GM10847 (cell line): ENCODE data around the gene KRTAP5-1.

Experiments
- POLR2A ChIP-seq: IDR thresholded peaks from 2 replicates; pipeline ENCODE4 v1.6.1; 2011; ENCODE audit not compliant: insufficient read length; ENCODE audit errors: extremely low read depth

KRTAP5-1 gene

DNA sequence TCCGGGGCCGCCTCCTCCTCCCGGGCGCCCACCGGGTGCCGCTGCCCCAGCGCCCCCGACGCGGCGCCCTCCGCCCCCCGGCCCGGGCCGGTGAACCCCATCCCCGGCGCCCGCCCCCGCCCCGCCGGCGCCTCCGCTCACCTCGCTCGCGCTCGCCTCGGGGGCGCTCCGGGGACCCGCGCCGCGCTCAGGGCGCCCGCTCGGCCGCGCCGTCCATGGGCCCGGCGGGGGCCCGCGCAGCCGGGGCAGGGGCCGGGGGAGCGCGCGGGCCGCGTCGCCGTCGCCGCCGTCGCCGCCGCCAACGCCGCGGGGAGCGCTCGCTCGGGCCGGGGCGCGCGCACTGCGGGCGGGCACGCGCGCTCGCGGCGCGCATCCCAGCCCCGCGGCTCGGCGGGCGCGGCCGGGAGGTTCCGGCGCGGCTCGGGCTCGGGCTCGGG lies 13.3 kb downstream of the KRTAP5-1 start:
- TF ChIP-seq POLR2A, result no peak

DNA sequence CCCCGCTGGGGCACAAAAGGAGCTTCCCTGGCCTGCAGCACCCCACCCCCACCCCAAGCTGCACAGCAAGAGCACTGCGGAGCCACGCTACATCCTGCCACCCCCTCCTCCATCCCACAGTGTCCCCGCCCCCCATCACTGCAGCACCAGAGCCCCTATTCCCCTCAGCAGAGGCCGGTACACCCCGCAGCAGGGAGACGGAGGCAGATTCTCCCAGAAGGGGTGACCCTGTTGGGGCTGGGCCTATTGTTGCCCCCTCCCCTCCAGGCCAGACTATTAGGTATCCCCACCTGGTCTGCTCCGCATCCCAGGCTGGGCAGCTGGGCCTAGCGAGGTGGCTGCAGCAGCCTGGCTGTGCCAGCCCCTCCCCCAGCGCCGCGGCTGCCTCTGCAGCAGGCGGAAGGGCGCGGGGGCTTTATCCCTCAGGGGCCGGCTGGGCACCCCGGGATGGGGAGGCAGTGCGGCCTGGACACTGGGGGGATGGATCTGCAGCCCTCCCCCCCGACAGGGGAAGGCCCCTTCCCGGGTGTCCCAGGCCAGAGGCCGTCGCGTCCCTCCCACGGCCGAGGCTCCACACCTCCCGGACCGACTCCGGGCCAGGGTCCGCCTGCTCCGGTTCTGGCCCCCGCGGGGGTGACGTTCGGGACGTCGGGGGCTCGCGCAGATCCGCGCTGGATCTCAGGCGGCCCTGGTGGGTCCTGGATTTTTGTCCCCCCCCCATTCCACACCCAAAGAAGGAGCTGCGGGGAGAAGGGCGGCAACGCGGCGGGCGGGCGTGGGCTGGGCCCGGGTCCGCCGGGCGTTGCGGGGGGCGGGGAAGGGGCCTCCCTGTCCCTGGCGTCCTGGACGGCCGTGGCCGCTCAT lies 14.0 kb downstream of the KRTAP5-1 start:
- no peak for TF ChIP-seq POLR2A

DNA sequence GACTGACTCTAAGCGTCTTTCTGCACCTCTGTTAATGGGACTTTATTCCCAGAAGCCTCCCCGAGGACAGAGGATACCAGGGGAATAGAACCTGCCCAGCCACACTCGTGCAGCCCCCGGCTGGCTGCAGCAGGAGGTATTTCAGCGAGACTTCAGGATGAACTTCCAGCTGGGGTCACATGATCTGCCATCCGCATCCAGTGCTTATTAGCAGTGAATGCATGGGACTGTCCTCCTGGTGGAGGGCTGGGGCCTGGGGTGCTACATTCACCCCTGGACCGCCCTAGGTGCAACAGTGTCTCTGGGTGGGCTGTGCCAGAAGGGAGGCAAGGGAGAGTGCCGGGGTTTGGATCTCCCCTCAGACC lies 14.6 kb downstream of the KRTAP5-1 start:
- no peak for TF ChIP-seq POLR2A

DNA sequence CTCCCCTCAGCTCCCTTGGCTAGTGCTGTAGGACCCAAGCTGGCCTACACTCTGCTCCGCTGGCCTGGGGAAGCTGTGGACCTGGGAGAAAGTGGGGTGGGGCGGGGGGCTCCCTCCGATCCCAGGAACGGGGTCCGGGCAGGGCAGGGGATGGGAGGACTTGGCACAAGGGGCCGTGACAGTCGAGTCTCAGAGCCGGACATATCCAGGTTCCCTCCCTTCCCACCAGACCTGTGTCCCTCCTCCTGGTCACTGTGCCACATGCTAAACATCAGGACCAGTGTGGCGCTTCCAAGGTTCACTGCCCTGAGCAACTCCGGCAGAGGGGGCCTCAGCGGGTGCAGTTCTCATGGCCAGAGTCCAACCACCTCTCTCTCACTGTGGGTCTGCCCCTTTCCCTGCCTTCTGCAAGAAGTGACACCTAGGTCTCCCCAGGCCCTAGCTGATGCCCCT lies 15.1 kb downstream of the KRTAP5-1 start:
- no peak for TF ChIP-seq POLR2A

DNA sequence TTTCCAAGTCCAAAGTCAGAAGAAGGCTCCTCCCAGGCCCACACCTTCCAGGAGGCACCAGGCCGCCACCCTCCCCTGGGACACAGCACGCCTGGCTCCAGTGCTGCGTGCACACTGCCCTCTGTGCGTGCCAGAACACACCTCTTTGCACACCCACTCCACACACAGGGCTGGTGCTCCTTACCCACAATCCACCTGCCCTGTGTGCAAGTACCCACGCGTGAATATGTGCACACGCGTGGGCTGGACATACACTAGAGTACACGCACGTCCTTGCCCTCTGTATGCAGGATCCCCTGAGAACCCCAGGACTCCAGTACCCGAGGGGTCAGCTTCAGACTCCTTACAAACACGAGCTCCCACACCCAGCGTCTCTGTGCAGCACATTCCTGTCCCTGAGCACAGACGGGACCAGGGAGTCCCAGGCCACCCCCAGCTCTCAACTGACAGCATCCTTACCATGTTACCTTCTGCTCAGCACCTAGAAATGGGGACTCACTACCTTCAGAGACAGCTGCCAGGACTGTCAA lies 15.8 kb downstream of the KRTAP5-1 start:
- no peak for TF ChIP-seq POLR2A

DNA sequence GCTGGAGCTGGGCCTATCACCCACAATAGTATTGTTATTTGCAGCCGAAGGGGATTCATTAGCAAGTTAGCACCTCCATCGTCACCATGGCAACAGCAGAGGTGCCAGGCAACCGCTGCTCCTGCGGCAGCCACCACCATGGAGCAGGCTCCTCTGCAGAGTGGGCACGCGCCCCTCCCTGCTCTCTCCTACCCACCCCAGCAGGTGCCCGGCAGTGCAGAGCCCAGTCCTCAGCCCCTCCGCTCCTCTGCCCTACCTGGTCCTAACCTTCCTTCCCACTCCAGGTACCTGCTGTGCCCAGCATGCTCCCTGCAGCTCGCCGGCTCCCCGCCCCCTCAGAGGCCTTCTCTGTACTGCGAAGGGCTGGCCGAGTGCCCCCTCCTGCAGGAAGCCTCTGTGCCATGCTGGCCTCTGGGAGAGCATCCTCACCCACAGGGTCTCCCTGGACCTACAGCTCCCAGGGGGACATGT lies 16.6 kb downstream of the KRTAP5-1 start:
- TF ChIP-seq POLR2A, result no peak

DNA sequence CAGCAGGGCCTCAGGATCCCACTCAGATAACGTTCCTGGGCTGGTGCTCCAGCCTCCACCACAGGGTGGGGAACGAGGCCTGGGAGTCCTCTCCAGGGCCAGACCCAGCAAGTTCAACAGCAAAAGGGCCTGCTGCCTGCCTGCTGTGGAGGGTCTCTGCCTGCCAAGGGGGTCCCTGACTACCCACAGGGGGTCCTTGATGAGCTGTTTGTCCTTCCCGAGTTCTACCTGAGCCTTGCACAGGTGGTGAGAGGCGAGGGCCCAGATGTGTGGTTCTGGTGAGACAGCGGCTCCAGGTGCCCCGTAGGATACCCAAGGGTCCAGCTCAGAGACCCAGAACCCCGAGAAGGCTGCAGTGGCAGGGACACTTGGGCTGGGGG lies 17.4 kb downstream of the KRTAP5-1 start:
- TF ChIP-seq POLR2A, result no peak

DNA sequence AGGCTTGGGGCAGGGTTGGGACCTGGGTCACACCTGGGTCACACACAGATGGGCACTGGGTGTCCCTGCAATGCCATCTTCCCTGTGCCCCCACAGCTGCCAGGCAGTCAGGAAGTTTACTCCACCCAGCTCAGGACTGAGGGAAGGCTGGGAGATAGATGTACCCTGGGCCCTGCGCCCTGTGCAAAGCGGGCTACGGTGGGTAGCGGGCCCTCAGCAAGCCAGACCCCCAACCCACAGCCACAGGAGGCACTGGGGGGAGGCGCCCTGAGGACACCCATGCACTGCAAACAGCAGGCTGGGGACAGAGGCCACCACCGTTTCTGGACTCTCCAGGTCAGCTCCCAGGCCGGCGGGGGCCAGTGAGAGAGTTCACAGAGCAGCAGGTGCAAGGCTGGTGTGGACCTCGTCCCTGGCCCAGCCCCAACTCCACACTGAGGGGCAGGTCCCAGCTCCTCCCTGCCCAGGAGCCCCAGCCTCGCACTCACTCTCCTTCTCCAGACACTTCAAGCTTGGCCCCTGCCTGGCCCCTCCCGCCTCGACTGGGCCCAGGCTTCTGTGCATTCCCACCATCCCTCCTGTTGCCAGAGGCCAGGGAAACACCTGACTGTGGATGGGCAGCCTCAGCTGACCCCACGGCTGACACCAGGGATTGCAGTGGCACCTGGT lies 17.9 kb downstream of the KRTAP5-1 start:
- no peak for TF ChIP-seq POLR2A

DNA sequence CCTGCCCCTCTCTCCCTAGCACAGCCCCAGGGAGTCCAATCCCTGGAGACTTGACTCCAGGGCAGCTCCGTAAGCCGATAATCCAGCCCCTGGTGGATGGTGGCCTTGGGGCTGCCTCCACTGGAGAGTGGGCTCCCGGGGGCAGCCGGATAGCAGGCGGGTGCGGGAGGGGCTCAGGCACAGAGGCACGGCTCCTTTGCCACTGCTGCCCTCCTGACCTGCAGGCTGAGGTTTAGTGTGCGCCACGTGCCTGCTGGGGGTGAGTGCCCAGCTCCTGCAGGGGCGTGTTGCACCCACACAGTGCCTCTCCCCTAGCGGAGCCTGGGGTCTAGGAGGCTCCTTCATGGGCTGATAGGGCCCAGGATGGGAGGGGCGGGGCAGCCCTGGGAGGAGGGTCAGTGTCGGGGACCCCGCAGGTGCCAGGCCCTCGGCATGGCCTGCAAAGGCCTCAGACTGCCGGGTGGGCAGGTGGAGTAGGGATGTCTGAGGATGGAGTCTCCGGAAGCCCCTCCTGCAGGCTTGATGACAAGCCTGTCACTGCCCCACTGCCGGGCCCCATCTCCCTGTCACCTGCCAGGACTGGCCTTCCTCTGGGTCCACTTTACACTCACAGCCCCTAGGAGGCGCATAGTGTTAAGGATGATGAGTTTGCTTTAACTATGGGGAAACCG lies 18.6 kb downstream of the KRTAP5-1 start:
- no peak for TF ChIP-seq POLR2A

DNA sequence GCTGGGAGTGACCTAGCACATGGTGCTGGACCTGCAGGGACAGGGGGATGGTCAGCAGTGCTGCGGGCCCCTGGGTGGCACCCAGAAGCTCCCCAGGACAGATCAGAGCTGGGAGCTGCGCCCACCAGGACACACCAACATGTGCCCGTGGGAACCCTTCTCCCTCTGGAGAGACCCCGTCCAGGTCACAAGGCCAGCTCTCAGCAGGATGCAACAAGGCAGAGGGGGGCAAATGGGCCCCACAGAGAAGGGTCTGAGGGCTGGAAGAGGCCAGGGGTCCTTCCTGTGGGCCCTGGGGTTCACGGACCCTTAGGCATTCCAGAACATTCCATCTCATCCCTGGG lies 19.2 kb downstream of the KRTAP5-1 start:
- no peak for TF ChIP-seq POLR2A

DNA sequence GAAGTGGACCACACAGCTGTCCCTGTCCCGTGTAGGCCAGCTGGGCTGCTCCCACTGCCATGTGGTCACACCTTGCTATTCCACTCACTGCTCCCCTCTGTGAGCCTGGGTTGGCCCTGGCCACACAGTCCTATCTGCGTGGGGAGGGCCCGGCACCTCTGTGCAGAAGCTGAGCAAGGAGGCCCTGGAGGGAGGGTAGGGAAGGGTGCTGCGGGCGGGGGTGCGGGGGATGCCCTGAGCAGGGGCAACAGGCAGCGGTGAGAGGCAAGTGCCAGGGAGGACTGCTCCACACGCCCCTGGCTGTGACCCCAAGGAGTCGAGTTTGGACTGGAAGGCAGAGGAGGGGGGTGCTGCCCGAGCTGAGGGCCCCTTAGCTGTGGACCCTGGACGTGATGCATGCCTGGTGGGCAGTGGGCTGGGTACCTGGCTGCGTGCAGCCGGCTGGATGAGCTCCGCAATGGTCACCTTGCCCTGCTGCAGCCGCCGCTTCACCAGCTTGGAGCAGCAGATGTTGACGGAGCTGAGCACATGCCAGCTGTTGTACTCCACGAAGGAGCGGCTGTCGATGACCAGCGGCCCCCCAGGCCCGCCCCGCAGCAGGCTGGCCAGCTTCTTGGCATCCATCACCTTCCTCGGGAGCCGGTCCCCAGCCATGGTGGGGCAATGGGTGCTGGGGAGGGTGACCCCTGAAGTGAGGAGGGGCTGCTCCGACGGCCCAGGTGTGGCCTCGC lies 19.7 kb downstream of the KRTAP5-1 start:
- no peak for TF ChIP-seq POLR2A

DNA sequence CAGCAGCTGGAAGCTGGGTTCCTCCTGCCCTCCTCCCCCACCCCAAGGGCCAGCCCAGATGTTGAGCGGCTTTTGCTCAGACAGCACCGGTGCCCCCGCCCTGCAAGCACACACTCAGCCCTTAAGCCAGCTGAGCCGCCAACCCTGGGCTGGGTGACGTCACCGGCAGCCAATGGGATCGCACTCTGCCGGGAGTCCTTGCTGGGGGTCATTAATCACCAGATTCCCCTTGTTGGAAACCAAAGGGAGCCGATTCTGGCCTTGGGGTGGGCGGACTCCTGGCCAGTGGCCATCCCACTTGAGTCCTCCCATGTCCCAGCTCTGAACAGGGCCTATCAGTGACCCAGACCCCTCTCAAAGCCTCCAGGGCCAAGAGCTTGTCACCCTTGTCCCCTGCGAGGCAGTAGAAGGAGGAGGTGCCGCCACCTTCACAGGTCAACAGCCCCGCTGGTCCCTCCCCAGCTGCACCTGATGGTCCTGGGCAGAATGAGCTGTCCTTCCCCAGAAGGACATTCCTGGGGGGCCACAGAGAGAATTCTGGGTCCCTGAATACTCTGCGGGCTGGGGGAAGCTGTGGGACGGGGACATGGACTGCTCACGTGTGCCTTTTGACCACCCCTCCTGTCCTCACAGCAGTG lies 20.4 kb downstream of the KRTAP5-1 start:
- no peak for TF ChIP-seq POLR2A

DNA sequence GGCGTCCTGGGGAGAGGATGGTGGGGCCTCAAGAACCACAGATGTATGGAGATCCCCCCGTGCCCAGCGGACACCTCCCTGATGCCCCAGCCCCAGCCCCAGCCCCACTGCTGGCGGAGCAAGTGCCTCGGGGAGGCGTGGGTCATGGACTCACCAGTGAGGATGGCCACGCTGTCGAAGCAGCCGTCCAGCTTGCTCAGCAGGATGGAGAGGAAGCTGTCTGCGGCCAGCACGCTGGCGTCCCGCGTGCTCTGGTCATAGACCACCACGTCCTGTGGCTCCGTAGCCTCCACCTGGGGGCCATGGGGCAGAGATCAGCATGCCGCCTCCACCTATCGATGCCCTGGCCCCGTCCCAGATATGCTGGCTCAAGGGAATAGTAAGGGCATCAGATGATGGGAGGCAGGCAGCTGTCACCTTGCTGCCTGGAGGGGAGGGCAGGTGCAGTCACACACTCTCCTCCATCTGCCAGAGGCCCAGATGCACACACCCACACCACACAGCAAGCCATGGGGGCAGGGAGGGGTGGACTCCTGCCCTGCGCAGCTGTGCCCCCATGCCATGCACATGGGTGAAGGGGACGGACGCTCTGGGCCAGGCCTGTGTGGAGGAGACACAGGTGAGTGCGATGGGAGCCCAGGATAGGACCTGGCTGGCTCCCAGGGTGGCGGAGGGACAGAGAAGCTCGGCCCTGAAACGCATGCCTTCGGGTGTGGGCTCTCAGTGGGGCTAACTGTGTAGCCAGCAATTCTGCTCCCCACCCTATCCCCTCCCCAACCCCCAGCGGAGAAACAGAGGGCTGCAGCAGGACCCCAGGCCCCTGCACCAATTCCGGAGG lies 21.2 kb downstream of the KRTAP5-1 start:
- TF ChIP-seq POLR2A, result no peak
